Panc1 (cell line): ENCODE measurements around the gene FCSK.

Experiments
- POLR2AphosphoS5 ChIP-seq: IDR thresholded peaks from 2 replicates; pipeline ENCODE4 v1.6.1; 2012; ENCODE audit warnings: mild to moderate bottlenecking, low read depth, low read length, moderate library complexity
- SIN3A ChIP-seq: IDR thresholded peaks from 2 replicates; pipeline ENCODE4 v1.6.1; 2012; ENCODE audit warnings: low read depth, mild to moderate bottlenecking, low read length, moderate library complexity, borderline replicate concordance; ENCODE audit not compliant: insufficient read depth
- TF ChIP-seq, protein P1 (sequence below): fragments of 450-650 bp; IDR thresholded peaks from 2 replicates; pipeline ENCODE4 v1.5.1; 2017; ENCODE audit warnings: mild to moderate bottlenecking

DNA sequence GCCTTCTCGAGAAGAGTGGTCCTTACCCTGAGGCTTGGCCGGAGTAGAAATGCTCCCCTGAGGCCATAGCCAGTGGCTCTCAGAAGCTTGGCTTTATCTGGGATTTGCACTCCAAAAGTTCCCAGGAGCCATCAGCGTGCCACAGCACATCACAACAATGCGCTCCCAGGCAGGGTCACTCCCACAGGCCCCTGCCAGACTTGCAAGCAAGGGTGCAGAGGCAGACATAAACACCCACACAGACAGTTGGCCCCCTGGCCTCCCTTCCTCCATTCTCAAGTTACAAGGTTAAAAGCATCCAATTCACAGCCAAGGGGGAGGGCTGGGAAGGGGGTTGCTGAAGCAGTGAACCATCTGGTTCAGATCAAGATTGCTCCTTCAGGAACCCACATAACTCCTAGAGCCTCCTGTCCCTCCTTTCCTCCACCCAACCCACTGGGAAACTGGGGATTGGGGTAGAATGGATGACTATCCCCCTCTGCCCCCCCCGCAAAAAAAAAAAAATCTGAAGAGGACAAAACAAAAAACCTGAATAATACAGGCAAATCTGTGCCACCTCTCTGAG, 17.3 kb upstream of the FCSK start:
- TF ChIP-seq, protein P1, sequence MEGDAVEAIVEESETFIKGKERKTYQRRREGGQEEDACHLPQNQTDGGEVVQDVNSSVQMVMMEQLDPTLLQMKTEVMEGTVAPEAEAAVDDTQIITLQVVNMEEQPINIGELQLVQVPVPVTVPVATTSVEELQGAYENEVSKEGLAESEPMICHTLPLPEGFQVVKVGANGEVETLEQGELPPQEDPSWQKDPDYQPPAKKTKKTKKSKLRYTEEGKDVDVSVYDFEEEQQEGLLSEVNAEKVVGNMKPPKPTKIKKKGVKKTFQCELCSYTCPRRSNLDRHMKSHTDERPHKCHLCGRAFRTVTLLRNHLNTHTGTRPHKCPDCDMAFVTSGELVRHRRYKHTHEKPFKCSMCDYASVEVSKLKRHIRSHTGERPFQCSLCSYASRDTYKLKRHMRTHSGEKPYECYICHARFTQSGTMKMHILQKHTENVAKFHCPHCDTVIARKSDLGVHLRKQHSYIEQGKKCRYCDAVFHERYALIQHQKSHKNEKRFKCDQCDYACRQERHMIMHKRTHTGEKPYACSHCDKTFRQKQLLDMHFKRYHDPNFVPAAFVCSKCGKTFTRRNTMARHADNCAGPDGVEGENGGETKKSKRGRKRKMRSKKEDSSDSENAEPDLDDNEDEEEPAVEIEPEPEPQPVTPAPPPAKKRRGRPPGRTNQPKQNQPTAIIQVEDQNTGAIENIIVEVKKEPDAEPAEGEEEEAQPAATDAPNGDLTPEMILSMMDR = no peak
- TF ChIP-seq SIN3A (no peak), POLR2AphosphoS5 (no peak)
